ENCODE data around the gene OLFML2B.

GRCh38 chr1:162070825-162071224 lies 47.2 kb upstream of the OLFML2B start:
- TF ChIP-seq EZH2 (IDR thresholded peaks at IDR 0.05; ENCODE audit: borderline replicate concordance, low read depth, low read length, severe bottlenecking) (no peak), CTCF (IDR thresholded peaks at IDR 0.05; ENCODE audit: borderline replicate concordance, extremely low read depth, low read length, poor library complexity, severe bottlenecking) (no peak)
